K562 (cell line): Measurements from ENCODE around the gene PAPSS2. TPM values are rescaled to one million over a fixed set of nuclear protein-coding genes. Genes with fewer than 3 reads are reported as not detected.

Experiments
- ATAC-seq: fragments of 200-7000 bp; cut with Tn5 transposase; 3 replicates; pipeline ENCODE4 v1.9.1; 2020; ENCODE audit warnings: moderate library complexity
- BruUV-seq: library from RNA; stranded (reverse); fragments of 400-500 nt; replicated peaks from 2 replicates; lab custom pipeline; 2021; lab: Mats Ljungman, UMichigan
- CTCF ChIA-PET: fragments of 300-600 bp; formaldehyde crosslinking; extraction: SDS; loops from one replicate; lab custom pipeline; 2021; ENCODE audit warnings: low intra/inter-chr PET ratio; lab: Yijun Ruan, JAX
- POLR2A ChIA-PET: fragments of 300-600, 350-650 bp; sonication (Branson Sonifier 250); formaldehyde crosslinking; extraction: SDS; loops from one replicate; lab custom pipeline; 2021; ENCODE audit warnings: antibody characterized with exemption, inconsistent platforms; lab: Yijun Ruan, JAX
- DNase-seq, 4 experiments: peaks; one replicate each; pipeline versions ENCODE4 v3.0.0 to v3.0.0-alpha.2; 2011 to 2018; ENCODE audit warnings: low spot score in 3 of 4, mixed read lengths in 3 of 4; ENCODE audit errors: extremely low read depth in 1 of 4
- FAIRE-seq: peaks from 2 replicates; lab custom pipeline; 2011; peaks lifted over from hg19 to GRCh38; lab: Jason Lieb, UNC
- H2AFZ ChIP-seq: 2 replicates; pipeline ENCODE4 v1.6.0; 2011; ENCODE audit warnings: low read depth, low read length, control low read depth, inconsistent platforms
- H3K27ac ChIP-seq: fragments of 200-600 bp; 3 replicates; pipeline ENCODE4 v1.8.0; 2011; ENCODE audit warnings: low read depth, mild to moderate bottlenecking, control low read depth, inconsistent platforms, low read length, moderate library complexity, mixed read lengths; ENCODE audit errors: extremely low read depth
- H3K27me3 ChIP-seq, 2 experiments: fragments of 300-600 bp in 1 of 2; 2 replicates in 1 of 2; 3 replicates in 1 of 2; pipeline versions ENCODE4 v1.6.0 to v1.8.0; 2011; ENCODE audit warnings: inconsistent platforms in 2 of 2, low read length in 2 of 2, mild to moderate bottlenecking in 1 of 2, mixed read lengths in 1 of 2, moderate library complexity in 1 of 2; ENCODE audit not compliant: control insufficient read depth in 2 of 2, insufficient read depth in 2 of 2
- H3K36me3 ChIP-seq: fragments of 300-600 bp; 3 replicates; pipeline ENCODE4 v1.8.0; 2011; ENCODE audit warnings: mild to moderate bottlenecking, low read length, inconsistent platforms; ENCODE audit not compliant: control insufficient read depth, insufficient read depth
- H3K4me1 ChIP-seq, 2 experiments: fragments of 200-600 bp in 1 of 2; replicated peaks in 1 of 2; 2 replicates in 1 of 2; 3 replicates in 1 of 2; pipeline versions ENCODE4 v1.5.1 to v1.8.0; 2011; ENCODE audit warnings: inconsistent platforms in 2 of 2, low read length in 2 of 2, mild to moderate bottlenecking in 1 of 2, mixed read lengths in 1 of 2, moderate library complexity in 1 of 2; ENCODE audit not compliant: control insufficient read depth in 2 of 2, insufficient read depth in 2 of 2
- H3K4me2 ChIP-seq: 2 replicates; pipeline ENCODE4 v1.6.1; 2011; ENCODE audit warnings: low read length, control low read depth, inconsistent platforms, mixed read lengths; ENCODE audit not compliant: insufficient read depth
- H3K4me3 ChIP-seq: fragments of 200-600 bp; sonication (generic), shearing (Covaris generic); 2 replicates; pipeline ENCODE4 v1.5.1; 2016; ENCODE audit warnings: control low read depth, inconsistent platforms
- H3K79me2 ChIP-seq: fragments of 200-600 bp; 3 replicates; pipeline ENCODE4 v1.8.0; 2011; ENCODE audit warnings: low read length, inconsistent platforms; ENCODE audit not compliant: control insufficient read depth, insufficient read depth
- H3K9ac ChIP-seq, 2 experiments: 2 replicates each; pipeline versions ENCODE4 v1.6.0 to v1.6.1; 2011; ENCODE audit warnings: low read depth in 2 of 2, low read length in 2 of 2, control low read depth in 1 of 2, inconsistent platforms in 1 of 2, mild to moderate bottlenecking in 1 of 2, mixed read lengths in 1 of 2; ENCODE audit not compliant: insufficient read depth in 1 of 2
- H3K9me1 ChIP-seq: one replicate; pipeline ENCODE4 v1.6.0; 2011; ENCODE audit warnings: inconsistent platforms, mild to moderate bottlenecking, low read length, moderate library complexity; ENCODE audit not compliant: control insufficient read depth, insufficient read depth
- H3K9me3 ChIP-seq: replicated peaks from 2 replicates; pipeline ENCODE4 v1.5.1; 2011; ENCODE audit warnings: low read depth, low read length, inconsistent platforms; ENCODE audit not compliant: control insufficient read depth, insufficient read depth
- H4K20me1 ChIP-seq: replicated peaks from 2 replicates; pipeline ENCODE4 v1.6.1; 2011; ENCODE audit warnings: low read length, inconsistent platforms, mixed read lengths; ENCODE audit not compliant: control insufficient read depth, insufficient read depth
- BACH1 ChIP-seq: fragments of 200-800 bp; sonication (Bioruptor generic); IDR thresholded peaks from 2 replicates; pipeline ENCODE4 v1.6.1; 2016; ENCODE audit warnings: missing genetic modification characterization, missing compliant biosample characterization
- ZFP30 ChIP-seq: fragments of 250-450 bp; sonication (Bioruptor Pico); IDR thresholded peaks from 2 replicates; pipeline ENCODE4 v1.8.0; 2022; ENCODE audit warnings: moderate library complexity, mild to moderate bottlenecking, inconsistent platforms, borderline replicate concordance
- WGBS: fragments of 100-300 bp; shearing (Covaris generic); methylation state at CpG from one replicate; pipeline ENCODE4 v1.1.6; 2016; ENCODE audit warnings: low coverage, mixed read lengths; ENCODE audit not compliant: insufficient coverage; ENCODE audit errors: missing lambda C conversion rate; 5-methylcytosine and 5-hydroxymethylcytosine counted together
- in situ Hi-C: fragments of 300-500 bp; cut with MboI; formaldehyde crosslinking; loops from 4 replicates; pipeline ENCODE4 v1.15.0; 2018; ENCODE audit warnings: inconsistent platforms, mixed read lengths
- intact Hi-C: fragments of 100-400 bp; cut with micrococcal nuclease; formaldehyde crosslinking; loops from 2 replicates; pipeline ENCODE4 v1.14.2; 2022
- polyA plus RNA-seq, 8 experiments: library from polyadenylated mRNA; depleted of rRNA in 4 of 8; stranded (reverse) in 5 of 8; unstranded in 3 of 8; fragments of >200 nt; fragmentation: Nextera tagmentation in 2 of 8; fragmentation: Illumina TruSeq in 1 of 8; extraction: Ambion mirVana in 2 of 8; extraction: Trizol in 1 of 8; gene quantifications; 2 replicates each; pipeline versions ENCODE4 v1.2.1 to v1.2.3, GENCODE V29; 2011 to 2014; ENCODE audit warnings: inconsistent platforms in 1 of 8, missing spikeins in 1 of 8
- total RNA-seq, 7 experiments: library from RNA; depleted of rRNA in 6 of 7; stranded (reverse); fragments of >200 nt in 6 of 7; fragmentation: Illumina TruSeq in 2 of 7; extraction: Trizol in 2 of 7; gene quantifications; 2 replicates each; pipeline versions ENCODE4 v1.2.1 to v1.2.3, GENCODE V29; 2011 to 2021; ENCODE audit warnings: low replicate concordance in 1 of 7

Gene PAPSS2
- total and polyA plus RNA-seq, 9 of the 15 experiments (the other 6 are each of a cell fraction or from before 2014, with no cell fraction given), result 0.01 to 0.29 TPM; not detected in 7

- WGBS, result 78% methylated on average over 3 of the region's 3 CpGs
- no peak for FAIRE-seq
- Histone ChIP-seq H3K4me1 (no peaks in the 10 kb centered on the region), H3K9me3 (no peaks in the 10 kb centered on the region), H3K36me3 (peaks cover 53% of the 10 kb centered on the region; the same call in 2 of the 3 replicates), H3K27ac (no peak overlapping the region), H3K4me3 (no peak overlapping the region), H2AFZ (no peak overlapping the region), H3K9me1 (no peaks in the 10 kb centered on the region), H3K27me3 (no peaks in the 10 kb centered on the region), H3K79me2 (peaks cover 20% of the 10 kb centered on the region; the same call in 2 of the 3 replicates), H3K4me2 (no peak overlapping the region), H3K9ac (no peak overlapping the region), H4K20me1 (no peaks in the 10 kb centered on the region)
- no TSS peak for BruUV-seq
- ChIA-PET POLR2A (no interaction called here), CTCF (no interaction called here)
- TF ChIP-seq ZFP30, result no peak
- TF ChIP-seq BACH1, result no peak
- DNase-seq, result no peak
- in situ Hi-C loops, result no loop called here
- intact Hi-C loops, result no loop called here
- ATAC-seq, result no peak
Measured at GRCh38 chr10:87794285-87794684, 134.6 kb downstream of the PAPSS2 start.

Other genes with a start within 250 kb of the PAPSS2 start
- gene MINPP1, start 155.0 kb upstream of the PAPSS2 start, total RNA-seq (2014; rRNA removed), result 27.2 and 29.5 TPM in 2 replicates
- gene MINPP1, start 155.0 kb upstream of the PAPSS2 start, total RNA-seq (2014; rRNA removed; fragmentation: Illumina TruSeq; extraction: Trizol), result 33.9 and 39.9 TPM in 2 replicates
- 23.1 and 23.3 TPM in 2 replicates for gene MINPP1, start 155.0 kb upstream of the PAPSS2 start, total RNA-seq (2015; rRNA removed; fragmentation: Illumina TruSeq; extraction: Trizol)
- 41.4 and 44.5 TPM in 2 replicates for gene MINPP1, start 155.0 kb upstream of the PAPSS2 start, total RNA-seq (2021)
- gene MINPP1, start 155.0 kb upstream of the PAPSS2 start, polyA plus RNA-seq (2011; rRNA removed), result 8.5 and 12.6 TPM in 2 replicates
- 35.4 and 36.2 TPM in 2 replicates for gene MINPP1, start 155.0 kb upstream of the PAPSS2 start, polyA plus RNA-seq (2014; fragmentation: Illumina TruSeq; extraction: Trizol)
- 10 to 100 TPM; 11.5 to 12.0 TPM for gene MINPP1, start 155.0 kb upstream of the PAPSS2 start, polyA plus RNA-seq (2014; fragmentation: Nextera tagmentation; extraction: Ambion mirVana)
- 22.7 and 27.1 TPM in 2 replicates for gene MINPP1, start 155.0 kb upstream of the PAPSS2 start, polyA plus RNA-seq (2014; rRNA removed)
- gene ATAD1, start 158.3 kb downstream of the PAPSS2 start, total RNA-seq (2014; rRNA removed), result 11.3 and 13.9 TPM in 2 replicates
- gene ATAD1, start 158.3 kb downstream of the PAPSS2 start, total RNA-seq (2014; rRNA removed; fragmentation: Illumina TruSeq; extraction: Trizol), result 33.8 and 42.0 TPM in 2 replicates
- 24.5 and 26.8 TPM in 2 replicates for gene ATAD1, start 158.3 kb downstream of the PAPSS2 start, total RNA-seq (2015; rRNA removed; fragmentation: Illumina TruSeq; extraction: Trizol)
- gene ATAD1, start 158.3 kb downstream of the PAPSS2 start, total RNA-seq (2021), result 28.9 and 33.2 TPM in 2 replicates
- 23.6 and 30.4 TPM in 2 replicates for gene ATAD1, start 158.3 kb downstream of the PAPSS2 start, polyA plus RNA-seq (2011; rRNA removed)
- gene ATAD1, start 158.3 kb downstream of the PAPSS2 start, polyA plus RNA-seq (2014; fragmentation: Illumina TruSeq; extraction: Trizol), result 21.6 and 26.8 TPM in 2 replicates
- gene ATAD1, start 158.3 kb downstream of the PAPSS2 start, polyA plus RNA-seq (2014; fragmentation: Nextera tagmentation; extraction: Ambion mirVana), result 10 to 100 TPM; 27.3 to 31.0 TPM
- gene ATAD1, start 158.3 kb downstream of the PAPSS2 start, polyA plus RNA-seq (2014; rRNA removed), result 16.9 and 18.9 TPM in 2 replicates
- 0.09 and 0.41 TPM in 2 replicates for gene KLLN, start 203.7 kb downstream of the PAPSS2 start, total RNA-seq (2014; rRNA removed)
- 0.22 and 0.29 TPM in 2 replicates for gene KLLN, start 203.7 kb downstream of the PAPSS2 start, total RNA-seq (2014; rRNA removed; fragmentation: Illumina TruSeq; extraction: Trizol)
- 0.25 and 0.34 TPM in 2 replicates for gene KLLN, start 203.7 kb downstream of the PAPSS2 start, total RNA-seq (2015; rRNA removed; fragmentation: Illumina TruSeq; extraction: Trizol)
- 0.25 and 0.40 TPM in 2 replicates for gene KLLN, start 203.7 kb downstream of the PAPSS2 start, total RNA-seq (2021)
- 0.07 and 0.08 TPM in 2 replicates for gene KLLN, start 203.7 kb downstream of the PAPSS2 start, polyA plus RNA-seq (2011; rRNA removed)
- gene KLLN, start 203.7 kb downstream of the PAPSS2 start, polyA plus RNA-seq (2014; fragmentation: Illumina TruSeq; extraction: Trizol), result 0.22 and 0.29 TPM in 2 replicates
- under 1 TPM; 0.29 to 0.35 TPM for gene KLLN, start 203.7 kb downstream of the PAPSS2 start, polyA plus RNA-seq (2014; fragmentation: Nextera tagmentation; extraction: Ambion mirVana)
- 0.08 and 0.32 TPM in 2 replicates for gene KLLN, start 203.7 kb downstream of the PAPSS2 start, polyA plus RNA-seq (2014; rRNA removed)
- 16.9 and 22.2 TPM in 2 replicates for gene PTEN, start 203.7 kb downstream of the PAPSS2 start, total RNA-seq (2014; rRNA removed)
- gene PTEN, start 203.7 kb downstream of the PAPSS2 start, total RNA-seq (2014; rRNA removed; fragmentation: Illumina TruSeq; extraction: Trizol), result 56.9 and 58.5 TPM in 2 replicates
- gene PTEN, start 203.7 kb downstream of the PAPSS2 start, total RNA-seq (2015; rRNA removed; fragmentation: Illumina TruSeq; extraction: Trizol), result 52.7 and 56.4 TPM in 2 replicates
- 25.0 and 28.4 TPM in 2 replicates for gene PTEN, start 203.7 kb downstream of the PAPSS2 start, total RNA-seq (2021)
- gene PTEN, start 203.7 kb downstream of the PAPSS2 start, polyA plus RNA-seq (2011; rRNA removed), result 24.2 and 25.0 TPM in 2 replicates
- 15.6 and 15.7 TPM in 2 replicates for gene PTEN, start 203.7 kb downstream of the PAPSS2 start, polyA plus RNA-seq (2014; fragmentation: Illumina TruSeq; extraction: Trizol)
- gene PTEN, start 203.7 kb downstream of the PAPSS2 start, polyA plus RNA-seq (2014; fragmentation: Nextera tagmentation; extraction: Ambion mirVana), result 10 to 100 TPM in 1 of 2 experiments, 1 to 10 TPM in 1; 8.4 to 12.8 TPM
- gene PTEN, start 203.7 kb downstream of the PAPSS2 start, polyA plus RNA-seq (2014; rRNA removed), result 13.1 and 18.5 TPM in 2 replicates